IPS DF 6.9 (cell line): ENCODE data around the gene MYCBP2.

Source experiments
- DNase-seq: peaks from one replicate; pipeline ENCODE4 v3.0.0-alpha.2; 2013; ENCODE audit warnings: low read depth, low spot score
- H3K27ac ChIP-seq: one replicate; pipeline ENCODE4 v1.5.1; 2013; ENCODE audit warnings: low read length, control low read depth
- H3K27me3 ChIP-seq: 2 replicates; pipeline ENCODE4 v1.6.1; 2013; ENCODE audit warnings: mild to moderate bottlenecking, low read length; ENCODE audit not compliant: control insufficient read depth, insufficient read depth
- H3K36me3 ChIP-seq: 2 replicates; pipeline ENCODE4 v1.6.1; 2013; ENCODE audit warnings: low read length; ENCODE audit not compliant: control insufficient read depth, insufficient read depth
- H3K4me1 ChIP-seq: 2 replicates; pipeline ENCODE4 v1.6.1; 2013; ENCODE audit warnings: low read length; ENCODE audit not compliant: control insufficient read depth, insufficient read depth
- H3K4me3 ChIP-seq: 2 replicates; pipeline ENCODE4 v1.5.1; 2013; ENCODE audit warnings: mild to moderate bottlenecking, low read length
- H3K9me3 ChIP-seq: 2 replicates; pipeline ENCODE4 v1.6.1; 2013; ENCODE audit warnings: low read length, inconsistent platforms; ENCODE audit not compliant: control insufficient read depth, insufficient read depth
- whole genome bisulfite sequencing: extraction: QIAGEN DNeasy Blood & Tissue Kit; methylation state at CpG from one replicate; pipeline ENCODE4 v1.1.7; 2013; ENCODE audit warnings: mixed read lengths, missing lambda C conversion rate; ENCODE audit not compliant: insufficient read length, insufficient coverage; 5-methylcytosine and 5-hydroxymethylcytosine counted together

MYCBP2 gene

DNA sequence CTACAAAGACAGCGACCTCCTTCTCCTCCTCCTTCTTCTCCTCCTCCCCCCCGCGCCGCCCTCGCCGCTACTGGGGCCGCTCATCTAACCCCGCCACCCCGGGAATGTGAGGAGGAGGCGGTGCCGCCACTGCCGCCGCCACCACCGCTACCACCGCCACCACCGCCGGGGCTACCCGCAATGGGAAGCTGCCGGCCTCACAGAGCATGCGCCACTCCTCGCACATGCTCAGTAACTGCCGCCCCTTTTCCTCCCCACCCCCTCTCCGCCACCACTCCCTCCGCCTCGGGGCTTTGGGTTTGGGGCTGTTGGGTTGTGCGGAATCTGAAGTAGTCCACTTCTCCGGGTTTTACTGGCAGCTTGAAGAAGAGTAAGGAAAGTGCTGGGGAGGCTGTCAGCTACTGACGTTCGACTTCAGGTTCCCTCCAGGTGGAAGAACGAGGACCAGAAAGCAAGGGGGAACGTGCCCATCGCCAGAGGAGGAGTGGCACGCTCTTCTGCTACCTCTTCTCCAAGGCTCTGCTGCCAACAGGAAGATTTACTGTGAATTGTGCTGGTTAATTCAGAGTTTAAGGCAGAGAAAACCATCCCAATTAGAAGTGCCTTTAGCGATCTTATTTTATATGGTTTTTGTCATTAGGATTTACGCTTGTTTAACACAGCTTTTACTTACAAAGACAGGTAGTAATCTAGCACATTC lies at the start of gene MYCBP2:
Gene MYCBP2 (minus strand): TSS at position 190 of the 700 bp plus-strand sequence. CDS start 319 bp downstream, outside the sequence.
- Histone ChIP-seq H3K27me3 (no peaks in the 10 kb centered on the region), H3K9me3 (no peaks in the 10 kb centered on the region), H3K27ac (no peak within 1 kb of the TSS), H3K4me3 (peak within 1 kb of the TSS; percentile 60), H3K4me1 (no peaks in the 10 kb centered on the region), H3K36me3 (no peaks in the 10 kb centered on the region)
- DNase-seq: peak; percentile 98
- no CpG with 5 or more reads among the region's 35 CpGs for WGBS

- no CpG with 5 or more reads among the region's 1 CpG for WGBS
Observed at GRCh38 chr13:77375560-77376108, 48.7 kb upstream of the MYCBP2 start.

DNA sequence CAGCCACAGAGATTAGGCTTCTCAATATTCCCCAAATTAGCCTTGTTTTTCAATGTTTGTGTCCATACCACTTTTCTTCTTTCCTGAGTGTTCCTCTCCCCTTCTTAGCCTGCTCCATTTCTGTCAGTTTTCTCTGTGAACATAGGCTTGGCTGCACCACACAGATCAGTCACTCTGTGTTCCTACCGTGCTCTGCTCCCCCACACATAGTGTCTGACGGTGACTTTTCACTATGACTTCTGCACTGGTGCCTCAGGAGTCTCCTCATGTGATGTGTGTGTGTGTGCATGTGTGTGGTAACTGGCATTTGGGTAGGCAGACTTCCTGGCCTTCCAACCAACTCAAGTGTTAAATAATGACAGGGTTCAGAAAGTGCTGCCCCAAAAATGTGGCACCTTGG lies 47.9 kb upstream of the MYCBP2 start:
- no peaks in the 10 kb centered on the region for H3K36me3 ChIP-seq
- peaks cover 5% of the 10 kb centered on the region; the same call in 1 of the 2 replicates for H3K4me1 ChIP-seq
- no peak overlapping the region for H3K27ac ChIP-seq
- H3K9me3 ChIP-seq: no peaks in the 10 kb centered on the region
- WGBS: no CpG with 5 or more reads among the region's 2 CpGs
- H3K27me3 ChIP-seq: no peaks in the 10 kb centered on the region
- DNase-seq: no peak
- H3K4me3 ChIP-seq: no peak overlapping the region

More at GRCh38 chr13:77375560-77376108, 48.7 kb upstream of the MYCBP2 start:
- no peak for DNase-seq
- H3K9me3 ChIP-seq: no peaks in the 10 kb centered on the region
- no peaks in the 10 kb centered on the region for H3K27me3 ChIP-seq
- H3K4me3 ChIP-seq: no peak overlapping the region
- peaks cover 5% of the 10 kb centered on the region; the same call in 1 of the 2 replicates for H3K4me1 ChIP-seq
- no peaks in the 10 kb centered on the region for H3K36me3 ChIP-seq
- no peak overlapping the region for H3K27ac ChIP-seq

DNA sequence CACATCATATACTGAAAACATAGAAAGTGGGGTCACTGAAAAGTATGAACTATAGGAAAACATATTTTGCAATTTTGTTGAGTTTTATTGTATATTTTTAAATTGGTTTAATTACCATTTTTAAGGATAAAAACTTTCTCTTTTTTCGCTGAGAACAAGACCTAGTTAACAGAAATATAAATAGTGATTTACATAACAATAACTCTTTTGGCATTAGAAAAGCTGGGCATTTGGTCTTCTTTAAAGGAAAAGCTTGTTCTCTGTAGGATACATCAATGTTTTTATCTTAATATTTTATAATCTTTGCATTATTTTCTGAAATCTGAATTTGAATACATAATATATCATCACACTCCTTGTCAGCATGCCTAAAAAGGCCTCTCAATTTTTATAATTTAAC lies 47.4 kb upstream of the MYCBP2 start:
- Histone ChIP-seq H3K9me3 (no peaks in the 10 kb centered on the region), H3K4me1 (peaks cover 5% of the 10 kb centered on the region; the same call in 1 of the 2 replicates), H3K4me3 (no peak overlapping the region), H3K36me3 (no peaks in the 10 kb centered on the region), H3K27ac (no peak overlapping the region), H3K27me3 (no peaks in the 10 kb centered on the region)
- no CpG with 5 or more reads among the region's 1 CpG for WGBS
- DNase-seq: no peak

GRCh38 chr13:77373502-77373901 lies 46.6 kb upstream of the MYCBP2 start:
- no peak for DNase-seq
- no peaks in the 10 kb centered on the region for H3K9me3 ChIP-seq
- WGBS: no CpG with 5 or more reads among the region's 1 CpG
- no peaks in the 10 kb centered on the region for H3K36me3 ChIP-seq
- H3K4me3 ChIP-seq: no peak overlapping the region
- no peak overlapping the region for H3K27ac ChIP-seq
- peaks cover 5% of the 10 kb centered on the region; the same call in 1 of the 2 replicates for H3K4me1 ChIP-seq
- H3K27me3 ChIP-seq: no peaks in the 10 kb centered on the region

GRCh38 chr13:77372275-77372674 lies 45.4 kb upstream of the MYCBP2 start:
- H3K27me3 ChIP-seq: no peaks in the 10 kb centered on the region
- H3K27ac ChIP-seq: no peak overlapping the region
- no peak overlapping the region for H3K4me3 ChIP-seq
- no peaks in the 10 kb centered on the region for H3K36me3 ChIP-seq
- no peaks in the 10 kb centered on the region for H3K9me3 ChIP-seq
- DNase-seq: no peak
- no CpG with 5 or more reads among the region's 1 CpG for WGBS
- H3K4me1 ChIP-seq: peaks cover 5% of the 10 kb centered on the region; the same call in 1 of the 2 replicates

DNA sequence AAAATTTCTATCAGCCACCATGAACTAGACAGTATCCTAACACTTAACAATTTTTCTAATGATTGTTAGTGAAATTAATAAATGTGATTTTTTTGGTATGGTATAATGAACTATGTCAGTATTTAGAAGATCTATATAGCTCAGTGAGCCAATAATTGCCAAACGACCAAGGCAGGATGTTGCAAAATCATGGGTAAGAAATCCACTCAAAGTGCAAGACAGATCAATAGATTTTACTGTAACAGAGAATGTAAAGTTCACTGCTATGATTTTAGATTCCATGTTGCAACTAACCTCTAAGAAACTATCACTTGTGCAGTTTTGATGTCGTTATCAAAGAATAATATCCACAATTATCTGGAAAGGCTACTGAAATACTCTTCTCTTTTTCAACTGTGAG lies 44.0 kb upstream of the MYCBP2 start:
- Histone ChIP-seq H3K36me3 (no peaks in the 10 kb centered on the region), H3K4me1 (peaks cover 5% of the 10 kb centered on the region; the same call in 1 of the 2 replicates), H3K27ac (no peak overlapping the region), H3K4me3 (no peak overlapping the region), H3K9me3 (no peaks in the 10 kb centered on the region), H3K27me3 (no peaks in the 10 kb centered on the region)
- DNase-seq: no peak
- WGBS: no CpG with 5 or more reads among the region's 2 CpGs

DNA sequence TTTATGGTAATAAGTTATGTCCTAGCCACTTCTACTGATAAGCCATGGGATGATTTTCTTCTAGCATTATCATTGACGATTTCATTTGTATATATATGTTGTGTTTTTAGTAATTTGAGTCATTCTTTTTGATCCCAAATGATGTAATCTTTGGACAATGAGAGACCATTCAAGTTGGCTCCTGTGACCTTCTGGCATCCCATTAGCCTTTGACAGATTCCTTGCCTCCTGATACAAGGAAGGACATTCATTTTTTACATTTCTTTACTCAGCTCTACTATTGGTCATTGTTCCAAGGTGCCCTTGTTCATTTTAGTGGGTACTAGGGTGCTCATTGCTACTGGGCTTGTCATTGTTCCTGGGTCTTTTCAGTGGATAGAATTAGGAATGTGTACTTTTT lies 35.3 kb upstream of the MYCBP2 start:
- no CpG with 5 or more reads among the region's 1 CpG for WGBS
- H3K9me3 ChIP-seq: no peaks in the 10 kb centered on the region
- no peak for DNase-seq
- no peaks in the 10 kb centered on the region for H3K36me3 ChIP-seq
- H3K4me1 ChIP-seq: no peaks in the 10 kb centered on the region
- H3K27me3 ChIP-seq: no peaks in the 10 kb centered on the region
- H3K4me3 ChIP-seq: no peak overlapping the region
- no peak overlapping the region for H3K27ac ChIP-seq

GRCh38 chr13:77360032-77360685 lies 33.3 kb upstream of the MYCBP2 start:
- H3K27ac ChIP-seq: no peak overlapping the region
- no CpG with 5 or more reads among the region's 3 CpGs for WGBS
- DNase-seq: no peak
- no peaks in the 10 kb centered on the region for H3K4me1 ChIP-seq
- no peaks in the 10 kb centered on the region for H3K27me3 ChIP-seq
- H3K9me3 ChIP-seq: no peaks in the 10 kb centered on the region
- no peaks in the 10 kb centered on the region for H3K36me3 ChIP-seq
- no peak overlapping the region for H3K4me3 ChIP-seq

DNA sequence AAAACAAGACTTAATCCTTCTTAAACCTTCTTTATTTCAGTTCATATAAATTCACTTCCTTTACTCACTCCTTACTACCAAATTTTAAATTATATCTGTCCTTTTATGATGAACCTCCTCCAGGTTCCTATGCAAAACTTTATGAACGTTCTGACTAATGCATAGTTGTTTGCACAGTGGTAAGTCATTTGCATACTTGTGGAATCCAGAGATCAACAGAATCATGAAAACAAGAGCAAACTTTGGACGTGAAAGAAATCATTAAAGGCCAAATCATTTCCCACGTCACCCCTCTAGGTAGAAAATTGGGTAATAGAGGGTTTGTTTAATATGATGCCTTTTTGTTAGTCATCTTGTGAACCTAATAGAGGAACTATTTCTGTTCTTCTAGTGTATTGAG lies 32.3 kb upstream of the MYCBP2 start:
- H3K4me1 ChIP-seq: no peaks in the 10 kb centered on the region
- H3K9me3 ChIP-seq: no peaks in the 10 kb centered on the region
- DNase-seq: no peak
- no peak overlapping the region for H3K4me3 ChIP-seq
- WGBS: no CpG with 5 or more reads among the region's 3 CpGs
- H3K36me3 ChIP-seq: no peaks in the 10 kb centered on the region
- no peak overlapping the region for H3K27ac ChIP-seq
- no peaks in the 10 kb centered on the region for H3K27me3 ChIP-seq
